HG03378 (cell line): ENCODE results near the gene MZT2B.
"Not testable (repeated sequence)": the region's sequence is repeated elsewhere in the genome, so short reads cannot be mapped to it uniquely, and the experiment has no call there.

Experiments used
- ATAC-seq: cut with Tn5 transposase; IDR thresholded peaks from one replicate; pipeline ENCODE4 v1.9.1; 2021; ENCODE audit warnings: mild to moderate bottlenecking, moderate library complexity; ENCODE audit not compliant: unreplicated experiment

Gene MZT2B

DNA sequence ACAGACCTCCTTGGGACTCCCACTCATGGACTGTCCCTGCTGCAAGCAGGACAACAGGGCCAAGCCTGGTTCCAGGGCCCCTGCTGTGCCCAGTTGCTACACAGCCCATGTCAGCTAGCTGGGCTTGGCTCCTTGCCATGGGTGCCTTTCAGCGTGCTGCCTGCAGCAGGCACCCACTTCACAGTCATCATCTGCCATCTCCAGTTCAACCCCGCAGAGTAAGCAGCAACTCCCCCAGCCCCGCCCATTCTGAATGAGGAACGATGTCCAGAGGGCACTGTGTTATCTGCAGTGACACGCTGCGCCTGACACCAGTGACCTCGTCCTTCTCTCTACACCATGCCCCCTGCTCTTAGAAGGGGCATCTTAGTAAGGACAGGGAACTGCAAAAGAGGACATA lies 20.5 kb downstream of the MZT2B start:
- not testable (repeated sequence) for ATAC-seq

DNA sequence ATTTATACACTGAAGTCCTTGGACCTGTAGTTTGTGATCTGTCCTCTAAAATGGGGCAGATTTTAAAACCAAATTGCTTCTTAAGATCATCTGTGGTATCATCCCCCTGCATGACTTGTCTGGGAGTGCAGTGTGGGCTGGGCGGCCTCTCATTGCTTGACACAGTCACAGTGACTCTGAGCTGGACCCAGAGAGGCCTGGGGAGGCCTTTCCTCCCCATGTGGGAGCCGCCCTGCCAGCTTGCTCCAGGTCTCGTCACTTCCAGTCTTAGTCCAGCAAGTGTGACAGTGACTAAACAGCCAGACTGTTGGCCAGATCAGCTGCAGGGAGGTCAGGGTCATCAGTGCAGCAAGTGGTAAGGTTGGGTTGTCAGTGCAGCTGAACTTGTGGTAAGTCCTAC lies 21.1 kb downstream of the MZT2B start:
- ATAC-seq = not testable (repeated sequence)

DNA sequence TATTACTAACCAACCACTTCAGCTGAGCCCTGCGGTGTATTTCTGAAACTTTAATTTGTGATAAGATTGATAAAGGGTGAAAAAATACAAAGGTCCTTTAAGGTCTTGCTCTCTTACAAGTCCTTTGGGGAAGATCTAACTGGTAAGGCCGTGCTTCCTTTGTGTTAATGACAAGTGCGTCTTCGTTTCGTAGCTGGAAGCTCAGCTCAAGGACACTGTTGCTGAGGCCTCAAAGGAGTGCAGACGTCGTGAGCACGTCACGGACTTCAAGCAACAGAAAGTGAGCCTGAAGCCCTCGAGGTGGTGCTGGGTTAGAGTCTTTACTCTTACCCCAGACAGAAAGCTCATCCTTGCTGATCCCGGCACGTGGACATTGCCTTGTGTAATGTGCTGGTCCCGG lies 25.0 kb downstream of the MZT2B start:
- ATAC-seq = not testable (repeated sequence)

DNA sequence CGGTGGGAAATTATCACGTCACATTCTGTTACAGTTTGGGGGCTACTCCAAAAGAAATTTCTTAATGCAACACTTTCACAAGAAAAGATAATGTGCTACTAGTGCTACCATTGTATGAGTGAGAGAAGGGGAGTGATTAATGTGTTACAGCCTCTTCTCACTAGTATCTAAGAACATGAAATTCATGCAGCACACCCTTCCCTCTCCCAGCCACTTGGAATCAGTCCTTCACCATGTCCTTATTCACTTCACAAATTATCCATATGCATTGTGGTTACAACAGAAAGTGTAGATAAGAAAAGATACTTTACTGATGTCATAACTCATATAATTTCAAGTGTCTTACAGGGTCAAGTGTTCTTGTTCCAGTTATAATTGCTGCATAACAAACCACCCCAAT lies 37.1 kb downstream of the MZT2B start:
- ATAC-seq = not testable (repeated sequence)

DNA sequence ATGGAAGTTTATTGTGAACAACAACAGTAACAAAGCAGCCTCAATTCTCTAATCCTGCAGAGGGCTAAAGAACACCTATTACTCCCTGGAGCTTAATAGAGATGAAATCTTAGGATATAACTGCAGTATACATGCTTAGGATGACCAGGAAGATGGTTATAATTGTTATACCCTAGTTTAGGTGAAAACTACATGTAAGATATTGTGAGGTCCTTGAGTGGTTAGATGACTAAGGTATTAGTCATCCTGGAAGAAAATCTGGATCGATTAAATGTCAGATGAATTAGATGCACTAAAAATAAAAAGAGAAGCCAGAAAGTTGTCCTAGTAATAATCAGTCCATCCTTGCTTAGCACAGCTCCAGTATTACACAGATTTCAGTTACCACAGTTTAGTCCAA lies 38.4 kb downstream of the MZT2B start:
- not testable (repeated sequence) for ATAC-seq

DNA sequence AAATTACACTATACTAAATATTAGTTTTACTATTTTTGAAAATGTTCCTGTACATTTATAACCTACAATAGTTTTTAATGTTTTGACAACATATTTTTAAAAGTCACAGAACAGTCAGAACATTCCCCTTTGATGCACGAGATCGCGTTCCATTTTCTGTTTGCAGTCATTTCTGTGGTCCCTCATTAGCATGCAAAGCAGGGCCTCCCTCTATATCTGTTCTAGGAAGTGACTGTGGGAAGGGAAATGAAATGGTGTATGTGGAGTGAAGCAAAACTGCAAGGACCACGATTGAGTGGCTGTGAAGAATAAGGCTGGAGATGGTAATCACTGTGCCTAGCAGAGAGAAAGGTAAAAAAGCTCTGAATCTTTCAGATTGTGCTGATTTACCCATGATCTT lies 40.5 kb downstream of the MZT2B start:
- peak; percentile 95 for ATAC-seq

DNA sequence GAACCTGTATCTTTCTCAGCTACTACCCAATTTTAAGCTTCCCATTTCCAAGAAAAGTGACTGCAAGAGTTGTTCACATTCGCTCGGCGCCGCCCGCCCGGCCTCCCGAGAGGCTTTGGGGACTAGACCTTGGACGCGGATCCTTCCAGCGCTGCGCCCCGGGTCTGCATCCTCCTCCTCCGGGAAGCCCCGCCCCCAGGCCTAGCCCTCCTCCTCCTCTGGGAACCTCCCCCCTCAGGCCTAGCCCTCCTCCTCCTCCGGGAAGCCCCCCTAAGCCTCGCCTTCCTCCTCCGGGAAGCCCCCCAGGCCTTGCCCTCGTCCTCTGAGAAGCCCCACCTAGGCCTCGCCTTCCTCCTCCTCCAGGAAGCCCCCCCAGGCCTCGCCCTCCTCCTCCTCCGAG lies 45.9 kb downstream of the MZT2B start:
- ATAC-seq = not testable (repeated sequence)

DNA sequence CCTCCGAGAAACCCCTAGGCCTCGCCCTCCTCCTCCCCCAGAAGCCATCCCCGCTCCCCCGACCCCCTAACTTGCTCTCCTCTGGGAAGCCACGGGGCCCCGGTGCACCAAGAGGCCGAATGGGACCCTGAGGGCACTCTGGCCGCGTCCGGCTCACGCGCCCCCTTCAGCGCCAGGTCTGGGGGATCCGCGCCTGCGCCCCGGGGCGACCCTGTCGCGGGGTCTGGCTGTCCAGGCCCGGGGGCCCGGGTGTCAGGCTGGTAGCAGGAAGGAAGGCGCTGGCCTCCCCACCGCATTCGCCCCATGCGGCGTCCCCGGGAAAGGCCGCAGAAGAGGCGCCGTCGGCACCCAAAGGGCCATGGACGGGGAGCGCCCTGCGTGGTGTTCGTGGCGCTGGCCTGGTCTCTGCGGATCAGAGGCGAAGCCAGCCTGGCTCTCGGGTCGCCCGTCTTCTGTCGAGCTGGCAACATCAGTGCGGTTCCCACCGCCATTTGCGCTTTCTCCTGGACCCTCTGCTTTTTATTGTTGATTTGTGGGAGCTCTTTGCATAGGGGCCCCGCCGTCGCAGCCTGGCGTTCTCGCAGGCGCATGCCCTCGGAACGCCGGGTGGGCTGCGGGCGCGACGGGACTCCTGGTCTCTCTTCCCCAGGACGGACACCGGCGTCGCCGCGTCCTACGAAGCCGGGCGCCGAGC lies 46.6 kb downstream of the MZT2B start:
- not testable (repeated sequence) for ATAC-seq

DNA sequence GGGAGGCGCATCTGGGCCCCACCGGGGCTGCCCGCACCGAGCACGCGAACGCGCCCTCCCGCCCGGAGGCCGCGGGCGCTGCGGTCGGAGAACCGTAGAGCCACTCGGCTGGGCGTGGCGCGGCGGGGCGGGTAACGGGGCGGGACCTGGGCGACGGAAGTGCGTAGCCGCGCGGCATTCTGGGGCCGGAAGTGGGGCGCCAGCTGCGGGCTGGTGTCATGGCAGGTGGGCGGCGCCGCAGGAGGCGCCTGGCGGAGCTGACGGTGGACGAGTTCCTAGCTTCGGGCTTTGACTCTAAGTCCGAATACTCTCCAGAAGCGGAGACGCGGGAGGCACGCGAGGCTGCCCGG lies 47.1 kb downstream of the MZT2B start:
- not testable (repeated sequence) for ATAC-seq

DNA sequence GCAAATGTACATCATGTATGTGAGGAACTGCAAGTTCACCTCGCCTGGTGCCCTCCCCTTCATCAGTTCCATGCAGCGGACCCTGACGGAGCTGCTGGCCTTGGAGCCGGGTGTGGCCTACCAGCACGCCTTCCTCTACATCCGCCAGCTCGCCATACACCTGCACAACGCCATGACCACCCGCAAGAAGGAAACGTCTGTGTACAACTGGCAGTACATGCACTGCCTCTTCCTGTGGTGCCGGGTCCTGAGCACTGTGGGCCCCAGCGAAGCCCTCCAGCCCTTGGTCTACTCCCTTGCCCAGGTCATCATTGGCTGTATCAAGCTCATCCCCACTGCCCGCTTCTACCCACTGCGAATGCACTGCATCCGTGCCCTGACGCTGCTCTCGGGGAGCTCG lies 48.3 kb downstream of the MZT2B start:
- not testable (repeated sequence) for ATAC-seq

DNA sequence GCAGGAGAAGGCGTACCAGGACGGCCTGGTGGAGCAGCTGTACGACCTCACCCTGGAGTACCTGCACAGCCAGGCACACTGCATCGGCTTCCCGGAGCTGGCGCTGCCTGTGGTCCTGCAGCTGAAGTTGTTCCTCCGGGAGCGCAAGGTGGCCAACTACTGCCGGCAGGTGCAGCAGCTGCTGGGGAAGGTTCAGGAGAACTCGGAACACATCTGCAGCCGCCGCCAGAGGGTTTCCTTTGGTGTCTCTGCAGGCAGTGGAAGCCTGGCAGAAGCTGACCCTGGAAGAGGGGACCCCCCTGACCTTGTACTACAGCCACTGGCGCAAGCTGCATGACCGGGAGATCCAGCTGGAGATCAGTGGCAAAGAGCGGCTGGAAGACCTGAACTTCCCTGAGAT lies 48.8 kb downstream of the MZT2B start:
- not testable (repeated sequence) for ATAC-seq

DNA sequence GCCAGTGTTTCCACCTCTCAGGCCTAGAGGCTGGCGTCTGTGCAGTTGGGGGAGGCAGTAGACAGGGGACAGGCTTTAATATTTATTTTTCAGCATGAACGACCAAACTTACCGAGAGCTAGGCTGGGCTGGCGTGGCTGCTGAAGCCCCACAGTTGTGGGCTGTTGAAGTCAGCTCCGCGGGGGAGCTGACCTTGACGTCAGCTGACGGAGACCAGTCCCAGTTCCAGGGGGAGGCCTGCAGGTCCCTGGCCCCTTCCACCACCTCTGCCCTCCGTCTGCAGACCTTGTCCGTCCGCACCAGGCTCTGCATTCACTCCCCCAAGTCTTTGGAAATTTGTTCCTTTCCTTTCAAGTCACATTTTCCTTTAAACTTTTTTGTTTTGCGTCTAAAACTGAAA lies 49.6 kb downstream of the MZT2B start:
- no peak for ATAC-seq

DNA sequence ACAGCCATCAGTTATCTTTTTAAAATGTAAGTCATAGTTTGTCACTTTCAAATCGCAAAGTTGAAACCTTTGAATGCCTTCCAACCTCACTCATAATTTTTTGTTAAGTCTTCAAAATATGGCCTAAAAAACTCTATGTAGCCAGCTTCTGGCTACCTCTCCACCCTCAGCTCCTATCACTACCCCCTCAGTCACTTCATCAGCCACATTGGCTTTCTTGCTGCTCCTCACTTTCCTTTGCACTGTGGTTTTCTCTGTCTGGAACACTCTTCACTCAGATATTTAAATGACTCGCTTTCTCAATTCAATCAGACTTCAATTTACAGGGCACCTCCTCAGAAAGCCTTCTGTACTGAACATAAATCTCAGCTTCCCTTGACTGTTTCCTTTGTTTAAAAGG lies 51.0 kb downstream of the MZT2B start:
- ATAC-seq = not testable (repeated sequence)

DNA sequence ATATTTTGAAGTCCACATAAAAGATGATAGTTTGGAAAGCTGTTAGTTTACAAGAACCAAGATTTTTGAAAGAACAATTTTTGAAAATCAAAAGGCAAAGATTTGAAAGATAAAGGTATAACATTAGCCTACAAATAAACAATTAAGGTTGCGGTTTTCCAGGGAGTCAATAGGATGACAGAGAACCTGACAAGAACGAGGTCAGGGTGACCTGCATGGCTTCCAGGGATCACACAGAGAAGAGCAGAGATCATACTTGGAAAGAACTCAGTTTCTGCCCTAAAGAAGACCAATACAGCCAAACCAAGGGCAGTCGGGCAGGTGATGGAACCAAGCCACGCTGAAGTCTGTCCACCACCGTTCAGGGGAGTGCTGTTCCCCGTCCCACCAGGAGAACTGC lies 57.5 kb downstream of the MZT2B start:
- ATAC-seq = not testable (repeated sequence)
